ENCODE measurements around the gene SORCS2. TPM values are rescaled to one million over a fixed set of nuclear protein-coding genes. Genes with fewer than 3 reads are reported as not detected.

SORCS2 gene
- total and polyA plus RNA-seq, 2 of the 8 experiments (the other 6 are each of a cell fraction or from before 2014, with no cell fraction given), result 0.36 to 1.8 TPM

- H3K18ac ChIP-seq (ENCODE audit: extremely low read depth, low read length), result no peak overlapping the region
- H3K36me3 ChIP-seq (ENCODE audit: control insufficient read depth in 2 of 4, insufficient read depth in 4 of 4, low read length in 3 of 4), result no peaks in the 10 kb centered on the region
- H4K8ac ChIP-seq (ENCODE audit: extremely low read depth, insufficient read depth, low read length), result no peak overlapping the region
- H3K27ac ChIP-seq (ENCODE audit: low read depth, low read length), result no peak overlapping the region
- 0 out of 4 replicates have a peak, but pooled peaks cover 0 to 3% of the 10 kb centered on the region in 2 experiments for H3K9me3 ChIP-seq (ENCODE audit: insufficient read depth in 2 of 2, low read depth in 1 of 2, low read length in 1 of 2)
- no peak overlapping the region for H3K56ac ChIP-seq (replicated peaks; ENCODE audit: insufficient read length, low read depth, low read length)
- no peak overlapping the region for H3K4me3 ChIP-seq (ENCODE audit: extremely low read depth in 1 of 4, insufficient read depth in 2 of 4, low read depth in 3 of 4, low read length in 4 of 4)
- no peak overlapping the region for H3K4me2 ChIP-seq (ENCODE audit: insufficient read depth in 1 of 2, low read depth in 2 of 2, low read length in 2 of 2)
- H3K27me3 ChIP-seq (replicated peaks in 1 of 4; ENCODE audit: control insufficient read depth in 3 of 4, extremely low read depth in 1 of 4, insufficient read depth in 3 of 4, low read length in 3 of 4), result no peaks in the 10 kb centered on the region
- no peak overlapping the region for H2BK5ac ChIP-seq (ENCODE audit: low read depth, low read length)
- DNase-seq (ENCODE audit: low read depth in 1 of 2, low spot score in 2 of 2) (no peak), FAIRE-seq (no peak)
- H3K4me1 ChIP-seq (replicated peaks in 1 of 4; ENCODE audit: control insufficient read depth in 3 of 4, insufficient read depth in 4 of 4, low read length in 3 of 4), result peaks cover 0 to 4% (median 2%) of the 10 kb centered on the region in 4 experiments; a peak in 3 of 7 replicates
- H4K20me1 ChIP-seq (replicated peaks in 1 of 2; ENCODE audit: control insufficient read depth in 1 of 2, insufficient read depth in 2 of 2, low read length in 2 of 2), result no peaks in the 10 kb centered on the region
- no peak overlapping the region for H2AFZ ChIP-seq (ENCODE audit: low read length)
- no peak overlapping the region for H3K9ac ChIP-seq (replicated peaks in 1 of 4; ENCODE audit: extremely low read depth in 1 of 4, low read depth in 3 of 4, low read length in 3 of 4)
- H2BK120ac ChIP-seq (replicated peaks; ENCODE audit: low read depth, low read length), result no peak overlapping the region
- H3K14ac ChIP-seq (ENCODE audit: insufficient read length), result no peak overlapping the region
- no peak overlapping the region for H2BK15ac ChIP-seq (ENCODE audit: low read length)
- H4K5ac ChIP-seq (ENCODE audit: insufficient read length, low read depth, low read length), result no peak overlapping the region
- no peak overlapping the region for H3K4ac ChIP-seq (replicated peaks; ENCODE audit: insufficient read length, low read depth, low read length)
- H2AK5ac ChIP-seq (ENCODE audit: low read depth, low read length), result no peak overlapping the region
- no peak overlapping the region for H2BK12ac ChIP-seq (ENCODE audit: low read depth, low read length)
- ChIA-PET POLR2A (ENCODE audit: partially characterized antibody) (no interaction called here), CTCF (ENCODE audit: partially characterized antibody) (interaction anchor here (0.6 kb wide), 1 partner anchor 97 kb away, joined by 3 read pairs; no protein-coding TSS in a partner anchor)
- H4K91ac ChIP-seq (replicated peaks; ENCODE audit: insufficient read length, low read length), result no peak overlapping the region
- no peak for TF ChIP-seq NANOG (IDR thresholded peaks at IDR 0.05; ENCODE audit: insufficient read depth, low read depth, low read length, poor library complexity, severe bottlenecking)
- no peak for TF ChIP-seq JUN (IDR thresholded peaks at IDR 0.05; ENCODE audit: low read depth, low read length)
- TF ChIP-seq ZNF274 (IDR thresholded peaks at IDR 0.05; ENCODE audit: borderline replicate concordance, extremely low read depth, low read length), result no peak
- no peak for TF ChIP-seq SIN3A (conservative IDR thresholded peaks at IDR 0.05 in 1 of 2, IDR thresholded peaks at IDR 0.05 in 1 of 2; ENCODE audit: low read depth in 1 of 2, low read length in 2 of 2)
- no peak for TF ChIP-seq GABPA (IDR thresholded peaks at IDR 0.05; ENCODE audit: borderline replicate concordance, insufficient read depth, low read length)
- no peak for TF ChIP-seq SP1 (IDR thresholded peaks at IDR 0.05; ENCODE audit: low read depth, low read length)
- TF ChIP-seq TCF12 (IDR thresholded peaks at IDR 0.05; ENCODE audit: low read depth, low read length), result no peak
- no peak for TF ChIP-seq TEAD4 (IDR thresholded peaks at IDR 0.05; ENCODE audit: low read depth, low read length)
- TF ChIP-seq CREB1 (IDR thresholded peaks at IDR 0.05), result no peak
- TF ChIP-seq BCL11A (IDR thresholded peaks at IDR 0.05; ENCODE audit: low read depth in 2 of 2, low read length in 2 of 2), result no peak
- no peak for TF ChIP-seq SAP30 (IDR thresholded peaks at IDR 0.05; ENCODE audit: insufficient read depth, insufficient replicate concordance, low read length)
- no peaks in the 10 kb centered on the region for H3K23me2 ChIP-seq (ENCODE audit: low read depth, low read length)
- no peaks in the 10 kb centered on the region for H3K79me2 ChIP-seq (ENCODE audit: control insufficient read depth in 1 of 2, insufficient read depth in 2 of 2, low read length in 2 of 2)
- H3K79me1 ChIP-seq (ENCODE audit: low read depth, low read length), result no peaks in the 10 kb centered on the region
- H3K23ac ChIP-seq (ENCODE audit: insufficient read length), result no peak overlapping the region
- H2BK20ac ChIP-seq (ENCODE audit: low read length), result no peak overlapping the region
- 93% methylated on average over 17 of the region's 17 CpGs; no CpG with 5 or more reads in 1 of the 2 experiments for WGBS, 2 experiments (ENCODE audit: extremely low coverage in 1 of 2, insufficient coverage in 1 of 2, insufficient read length in 1 of 2, insufficient replicate concordance in 2 of 2, low coverage in 1 of 2, low lambda C conversion rate in 2 of 2, missing lambda C conversion rate in 1 of 2)
Measured at GRCh38 chr4:7270121-7270520, 77.8 kb downstream of the SORCS2 start.
